Measurements from ENCODE around the gene FGF23.
"Not testable (repeated sequence)": the region's sequence is repeated elsewhere in the genome, so short reads cannot be mapped to it uniquely, and the experiment has no call there.

FGF23 gene

DNA sequence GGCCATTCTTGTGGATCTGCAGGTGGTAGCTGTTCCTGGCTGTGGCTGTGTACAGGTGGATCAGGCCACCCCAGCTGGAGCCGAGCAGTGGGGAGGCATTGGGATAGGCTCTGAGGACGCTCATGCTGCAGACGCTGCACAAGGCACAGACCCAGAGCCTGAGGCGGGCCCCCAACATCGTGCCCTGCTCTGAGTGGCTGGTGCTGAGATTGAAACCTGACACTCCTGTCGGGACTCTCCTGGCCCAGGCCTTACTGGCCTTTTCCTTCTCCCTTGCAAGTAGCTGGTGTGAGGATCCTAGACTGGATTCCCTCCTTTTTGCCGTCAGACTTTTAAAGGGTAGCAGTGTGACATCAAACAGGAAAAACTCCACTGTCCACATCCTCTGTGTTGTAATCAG lies at the start of gene FGF23:
Gene FGF23, minus strand, starts transcription at position 308 of the 400 bp plus-strand sequence. Its CDS starts 130 bp downstream, at position 178.
- DNase-seq = no peak

GRCh38 chr12:4424422-4424821 lies 44.9 kb upstream of the FGF23 start:
- DNase-seq = no peak

DNA sequence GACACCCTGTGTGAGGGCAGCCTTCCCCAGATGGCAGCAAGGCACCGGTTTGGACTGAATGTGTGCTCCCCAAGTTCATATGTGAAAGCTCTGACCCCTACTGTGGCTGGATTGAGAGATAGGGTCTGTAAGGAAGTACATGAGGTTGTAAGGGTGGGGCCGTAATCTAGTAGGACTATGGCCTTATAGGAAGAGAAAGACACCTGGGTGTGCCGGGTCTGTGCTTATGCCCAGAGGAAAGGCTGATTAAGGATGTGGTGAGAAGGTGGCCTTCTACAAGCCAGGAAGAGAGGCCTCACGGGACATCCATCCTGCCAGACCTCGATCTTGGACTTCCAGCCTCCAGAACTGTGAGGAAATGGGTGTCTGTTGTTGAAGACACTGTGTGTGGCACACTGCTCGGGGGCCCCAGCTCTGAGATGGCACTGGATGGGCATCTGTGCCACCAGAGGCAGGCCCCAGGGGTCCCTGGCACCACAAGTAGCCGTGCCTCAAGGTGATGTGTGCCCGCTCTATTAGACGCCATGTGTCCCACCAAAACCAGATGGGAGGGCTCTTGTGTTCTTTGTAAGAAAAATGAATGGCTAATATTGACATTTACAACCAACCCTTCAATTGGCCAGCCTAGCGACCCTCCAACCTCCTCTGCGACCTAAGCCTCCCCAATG lies 44.1 kb upstream of the FGF23 start:
- no peak for DNase-seq

DNA sequence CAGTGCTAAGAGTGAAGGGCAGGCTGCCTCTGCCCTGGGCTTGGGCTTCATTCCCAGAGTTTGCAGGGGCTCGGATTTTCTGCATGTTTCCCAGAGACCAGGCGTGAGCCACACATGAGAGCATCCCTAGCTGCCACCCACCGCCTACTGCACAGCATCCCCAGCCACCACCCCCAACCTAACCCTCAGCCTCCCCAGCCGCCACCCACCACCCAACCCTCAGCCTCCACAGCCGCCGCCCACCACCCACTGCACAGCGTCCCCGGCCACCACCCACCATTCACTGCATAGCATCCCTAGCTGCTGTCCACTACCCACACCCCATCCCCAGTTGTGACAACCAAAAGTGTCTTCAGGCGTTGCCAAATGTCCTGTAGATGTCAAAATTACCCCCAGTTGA lies 43.5 kb upstream of the FGF23 start:
- no peak for DNase-seq

DNA sequence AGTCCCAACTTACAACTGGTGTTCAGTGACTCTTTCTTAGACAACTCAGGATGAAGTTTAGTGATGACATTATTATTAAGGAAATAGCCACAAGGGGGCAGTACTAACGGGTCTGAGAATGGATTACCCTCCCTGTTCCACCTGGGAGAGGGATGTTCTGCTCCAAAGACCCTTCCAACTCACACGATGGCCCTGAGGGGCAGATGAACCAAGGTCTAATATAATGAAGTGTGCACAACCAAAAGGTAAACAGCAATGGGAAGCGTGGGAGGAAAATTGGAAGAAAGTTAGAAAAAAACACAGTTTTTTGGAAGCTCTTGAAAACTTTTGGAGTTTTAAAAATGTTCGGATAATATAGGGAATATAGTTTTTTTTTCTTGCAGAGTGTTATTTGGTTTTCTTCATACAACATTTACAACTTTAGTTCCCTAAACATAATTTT lies 42.1 kb upstream of the FGF23 start:
- peak; percentile 81 for DNase-seq

DNA sequence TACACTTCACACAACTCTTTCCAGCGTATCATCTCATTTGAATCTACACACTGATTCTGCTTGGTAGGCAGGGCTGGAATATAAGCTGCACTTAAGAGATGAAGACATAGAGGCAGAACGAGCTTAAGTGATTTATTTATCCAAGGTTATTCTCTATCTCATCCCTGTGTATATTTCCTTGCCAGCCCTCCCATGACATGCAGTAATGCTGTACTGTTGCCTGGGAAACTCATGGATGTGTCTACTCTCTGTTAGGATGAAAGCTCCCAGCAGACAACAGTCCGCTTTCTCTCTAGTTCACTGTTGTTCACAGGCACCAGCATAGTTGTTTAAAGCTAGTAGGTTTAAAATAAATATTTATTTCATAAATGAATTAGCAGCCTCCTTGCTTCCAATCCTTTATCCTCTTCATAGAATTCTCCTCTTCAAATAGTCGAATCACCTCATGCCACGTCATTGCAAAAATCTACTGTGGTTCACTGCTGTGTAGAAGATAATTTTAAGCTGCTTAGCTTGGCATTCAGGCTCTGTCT lies 40.7 kb upstream of the FGF23 start:
- no peak for DNase-seq

- no peak for DNase-seq
Measured at GRCh38 chr12:4418913-4419312, 39.4 kb upstream of the FGF23 start.

DNA sequence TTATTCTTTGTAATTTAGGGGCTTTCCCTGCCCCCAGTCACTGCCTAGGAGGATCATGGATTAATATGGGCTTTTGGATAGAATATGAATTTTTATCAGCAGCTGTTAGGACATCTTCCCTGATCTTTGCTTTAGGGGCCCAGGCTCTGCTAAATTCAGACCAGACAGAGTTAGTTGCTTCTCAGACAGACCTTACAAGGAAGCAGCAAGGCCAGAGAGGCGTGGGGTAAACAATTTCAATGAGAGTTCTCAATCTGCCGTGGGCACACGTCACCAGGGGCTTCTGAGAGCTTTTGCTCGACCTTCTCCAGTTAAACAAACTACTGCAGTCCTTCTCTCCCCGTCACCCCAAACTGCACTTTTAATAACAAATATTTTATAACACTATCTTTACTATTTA lies 38.4 kb upstream of the FGF23 start:
- no peak for DNase-seq

DNA sequence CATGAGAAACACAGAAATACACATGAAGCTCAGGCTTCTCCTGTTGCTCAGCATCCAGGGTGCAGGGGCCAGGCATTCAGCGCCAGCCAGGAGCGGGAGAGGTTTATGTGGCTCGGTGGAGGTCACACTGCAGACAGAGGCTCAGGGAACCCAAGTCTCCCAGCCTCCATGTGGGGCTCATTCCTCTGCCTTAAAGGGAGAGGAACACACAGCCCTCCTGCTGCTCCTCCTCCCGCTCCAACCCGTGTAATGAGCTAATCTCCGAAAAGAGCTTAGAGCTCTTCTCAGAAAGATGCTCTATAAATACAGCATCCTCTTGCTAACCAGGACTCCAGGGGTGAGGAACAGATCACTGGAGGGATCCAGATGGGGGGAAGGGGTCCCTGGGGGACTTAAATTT lies 37.9 kb upstream of the FGF23 start:
- no peak for DNase-seq

DNA sequence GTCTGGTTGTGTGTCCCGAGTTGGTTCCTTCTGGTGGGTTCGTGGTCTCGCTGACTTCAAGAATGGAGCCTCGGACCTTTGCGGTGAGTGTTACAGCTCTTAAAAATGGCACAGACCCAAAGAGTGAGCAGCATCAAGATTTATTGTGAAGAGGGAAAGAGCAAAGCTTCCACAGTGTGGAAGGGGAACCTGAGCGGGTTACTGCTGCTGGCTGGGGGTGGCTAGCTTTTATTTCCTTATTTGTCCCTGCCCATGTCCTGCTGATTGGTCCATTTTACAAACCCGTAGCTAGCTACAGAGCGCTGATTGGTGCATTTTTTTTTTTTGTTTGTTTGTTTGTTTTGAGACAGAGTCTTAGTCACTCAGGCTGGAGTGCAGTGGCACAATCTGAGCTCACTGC lies 36.8 kb upstream of the FGF23 start:
- no peak for DNase-seq

DNA sequence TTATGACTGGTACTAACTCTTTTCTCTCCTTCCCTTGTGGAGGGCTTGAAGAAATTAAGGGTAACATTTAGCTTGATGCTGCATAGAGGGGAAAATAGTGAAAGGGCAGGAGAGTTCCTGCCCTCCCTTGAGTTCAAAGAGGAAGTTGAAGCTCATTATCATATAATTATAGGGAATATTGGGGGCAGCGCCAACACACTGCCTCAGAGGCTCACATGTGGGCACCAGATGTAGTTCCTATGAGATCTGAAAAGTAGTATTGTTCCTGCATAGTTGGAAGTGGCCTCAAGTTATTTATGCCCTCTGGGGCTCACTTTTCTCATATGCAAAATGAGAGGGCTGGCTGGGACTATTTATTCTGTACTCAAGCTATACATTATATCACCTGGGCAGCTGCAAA lies 33.0 kb upstream of the FGF23 start:
- DNase-seq = no peak

DNA sequence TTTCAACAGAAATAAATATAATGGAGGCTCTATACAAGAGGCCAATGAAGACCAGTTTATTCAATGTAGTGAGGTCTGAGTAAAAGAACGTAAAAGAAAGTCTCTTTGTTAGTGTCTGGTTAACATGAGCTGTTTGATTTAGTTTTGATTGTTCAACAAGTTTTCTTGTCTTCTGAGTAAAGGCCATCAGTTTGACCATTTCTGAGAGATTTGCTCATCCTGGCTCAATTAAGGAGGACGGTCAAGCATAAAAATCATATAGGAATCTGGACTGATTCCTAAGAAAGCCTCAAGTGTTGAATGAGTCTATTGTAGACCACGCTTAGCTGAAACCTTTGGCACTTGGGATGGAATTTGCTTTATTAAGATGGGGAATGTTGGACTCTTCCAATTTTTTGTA lies 32.5 kb upstream of the FGF23 start:
- DNase-seq = no peak

- no peak for DNase-seq
Measured at GRCh38 chr12:4407136-4407535, 27.6 kb upstream of the FGF23 start.

- not testable (repeated sequence) for DNase-seq
Measured at GRCh38 chr12:4404877-4405637, 25.5 kb upstream of the FGF23 start.

- no peak for DNase-seq
Measured at GRCh38 chr12:4402996-4403395, 23.5 kb upstream of the FGF23 start.

DNA sequence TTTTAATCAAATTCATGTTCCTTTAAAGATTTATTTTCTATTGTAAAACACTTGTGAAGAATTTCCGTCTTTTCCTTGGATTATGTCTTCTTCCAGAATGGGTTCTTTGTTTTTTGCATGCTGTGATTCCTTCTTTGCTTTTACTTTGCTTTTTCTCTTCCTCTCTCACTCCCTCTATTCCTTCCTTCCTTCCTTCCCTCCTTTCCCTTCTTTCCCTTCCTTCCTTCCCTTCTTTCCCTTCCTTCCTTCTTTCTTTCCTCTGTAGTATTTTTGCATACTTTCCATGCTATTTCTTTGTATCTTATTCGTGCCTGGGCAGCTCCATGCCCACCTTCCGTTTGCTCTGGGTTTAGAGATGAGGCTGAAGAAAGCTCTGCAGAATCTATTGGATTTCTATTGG lies 21.6 kb upstream of the FGF23 start:
- DNase-seq = no peak

GRCh38 chr12:4395818-4396217 lies 16.3 kb upstream of the FGF23 start:
- DNase-seq = no peak

GRCh38 chr12:4393211-4393610 lies 13.7 kb upstream of the FGF23 start:
- no peak for DNase-seq

- no peak for DNase-seq
Measured at GRCh38 chr12:4392223-4392742, 12.8 kb upstream of the FGF23 start.

GRCh38 chr12:4388662-4389061 lies 9.2 kb upstream of the FGF23 start:
- DNase-seq = no peak

DNA sequence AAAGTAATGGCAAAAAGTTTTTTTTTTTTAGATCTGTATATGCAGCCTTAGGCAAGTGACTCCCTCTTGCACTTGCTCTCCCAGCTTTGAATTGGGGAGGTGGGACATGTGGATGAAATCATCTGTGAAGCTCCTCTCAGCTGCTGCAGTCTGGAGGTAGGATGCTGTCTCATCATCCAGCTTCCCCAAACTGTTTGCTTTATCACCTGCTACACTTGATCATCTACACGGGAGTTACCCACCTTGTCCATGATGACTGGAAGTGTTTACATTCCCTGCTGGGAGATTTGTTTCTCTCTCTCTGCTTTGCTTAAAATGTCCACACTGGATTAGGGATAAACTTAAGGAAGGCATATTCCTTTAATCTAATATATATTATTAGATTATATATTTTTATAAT lies 8.5 kb upstream of the FGF23 start:
- no peak for DNase-seq

DNA sequence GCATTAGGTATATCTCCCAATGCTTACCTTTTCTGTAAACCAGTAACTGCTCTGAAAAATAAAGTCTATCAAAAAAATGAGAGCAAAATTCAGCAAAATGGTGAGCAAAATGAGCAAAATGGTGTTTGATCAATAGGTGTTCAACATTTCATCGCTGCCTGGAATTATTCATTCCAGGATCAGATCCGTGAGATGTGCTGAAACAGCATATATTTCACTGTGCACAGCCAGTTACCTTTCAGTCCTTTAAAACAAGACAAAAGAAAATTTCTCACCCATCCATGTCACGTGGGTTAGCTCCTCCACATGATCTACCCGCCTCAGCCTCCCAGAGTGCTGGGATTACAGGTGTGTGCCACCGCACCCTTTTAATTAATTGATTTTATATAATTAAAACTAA lies 8.1 kb upstream of the FGF23 start:
- DNase-seq = no peak

GRCh38 chr12:4386801-4387200 lies 7.3 kb upstream of the FGF23 start:
- DNase-seq = no peak

GRCh38 chr12:4383304-4383865 lies 3.9 kb upstream of the FGF23 start:
- no peak for DNase-seq

All from suppressor macrophage treated with lipopolysaccharide for 4 hours (primary cell).